NCI-H510A (cell line): Measurements from ENCODE around the gene ANKRD13D.
"Not testable (repeated sequence)": the region's sequence is repeated elsewhere in the genome, so short reads cannot be mapped to it uniquely, and the experiment has no call there.

ENCODE experiments used
- DNase-seq: peaks from one replicate; lab custom pipeline; 2025; lab: John Stamatoyannopoulos, UW

ANKRD13D gene

GRCh38 chr11:67317888-67318555 lies 28.9 kb downstream of the ANKRD13D start:
- DNase-seq, result no peak

GRCh38 chr11:67318876-67319275 lies 29.8 kb downstream of the ANKRD13D start:
- DNase-seq, result not testable (repeated sequence)

DNA sequence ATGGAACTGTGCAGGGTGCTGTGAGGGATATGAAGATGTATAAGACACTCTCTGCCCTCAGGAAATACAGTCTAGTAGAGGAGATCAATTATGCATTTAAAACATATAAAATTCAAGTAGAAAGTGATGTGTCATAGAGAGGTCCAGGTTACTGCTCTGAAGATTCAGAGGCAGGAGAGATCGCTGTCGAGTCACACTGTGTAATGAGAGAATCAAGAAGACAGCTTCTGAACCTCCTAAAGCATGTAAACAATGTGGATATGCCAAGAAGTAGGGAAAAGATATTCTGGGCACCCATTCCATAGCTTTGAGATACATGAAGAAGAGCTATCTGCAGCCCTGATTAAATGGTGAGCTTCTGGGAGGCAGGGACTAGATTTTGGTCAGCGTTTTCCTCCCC lies 30.9 kb downstream of the ANKRD13D start:
- no peak for DNase-seq

DNA sequence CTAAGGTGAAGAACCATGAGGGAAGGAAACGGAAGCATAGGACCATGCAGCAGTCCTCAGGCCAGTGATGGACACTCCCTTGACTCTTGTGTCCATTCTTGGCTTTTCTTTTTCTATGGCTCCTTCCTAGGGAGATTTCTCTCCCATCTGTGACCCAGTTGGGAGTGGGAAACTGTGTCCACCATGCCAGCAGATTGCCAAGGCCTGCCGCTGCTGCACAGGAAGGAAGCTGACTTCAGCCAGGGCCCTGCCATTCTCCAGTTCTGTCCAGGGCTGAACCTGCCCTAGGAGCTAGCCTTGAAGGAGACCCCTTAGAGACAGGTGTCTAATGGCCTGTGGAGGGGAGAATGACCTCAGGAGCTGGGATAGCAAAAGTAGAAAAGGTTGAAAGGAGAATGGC lies 31.6 kb downstream of the ANKRD13D start:
- DNase-seq, result no peak

- DNase-seq, result no peak
Observed at GRCh38 chr11:67321313-67321871, 32.3 kb downstream of the ANKRD13D start.

DNA sequence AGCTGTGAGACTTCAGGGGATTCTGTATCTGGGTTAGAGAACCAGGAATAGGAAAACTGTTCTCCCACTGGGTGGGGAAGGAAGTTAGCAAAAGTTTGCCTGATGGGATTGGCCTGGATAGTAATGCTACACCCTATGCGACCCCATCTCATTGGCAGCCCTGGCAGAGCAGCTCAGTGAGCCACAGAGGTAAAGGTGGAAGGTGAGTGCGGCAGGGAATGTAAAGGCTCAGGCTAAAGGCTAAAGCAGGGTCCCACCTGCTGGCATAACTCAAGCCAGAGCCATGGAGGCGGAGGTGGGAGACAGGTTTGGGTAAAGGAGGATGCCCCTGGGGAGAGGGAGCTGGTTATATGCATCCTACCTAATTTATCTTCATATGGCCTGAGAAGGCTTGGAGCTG lies 32.9 kb downstream of the ANKRD13D start:
- no peak for DNase-seq

- no peak for DNase-seq
Observed at GRCh38 chr11:67323526-67323925, 34.4 kb downstream of the ANKRD13D start.

- no peak for DNase-seq
Observed at GRCh38 chr11:67332081-67332691, 43.1 kb downstream of the ANKRD13D start.

GRCh38 chr11:67337257-67337656 lies 48.2 kb downstream of the ANKRD13D start:
- no peak for DNase-seq

DNA sequence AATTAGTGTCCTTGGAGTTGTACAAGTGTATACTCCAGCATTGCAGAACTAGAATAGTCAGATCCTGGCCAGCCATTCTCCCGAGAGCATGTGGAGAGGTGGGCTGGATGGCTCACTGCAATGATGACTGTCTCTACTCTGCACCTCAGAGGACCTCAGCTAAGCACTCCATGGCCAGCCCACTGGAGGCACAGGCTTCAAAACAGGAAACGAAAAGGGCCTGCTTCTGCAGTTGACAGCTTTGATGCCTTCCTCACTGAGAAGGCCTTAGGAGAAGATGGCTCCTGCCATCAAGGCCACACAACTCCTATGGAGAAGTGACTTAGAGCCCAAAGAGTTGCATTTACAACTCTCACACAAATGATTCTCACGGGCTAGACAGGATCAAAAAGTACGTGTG lies 55.2 kb downstream of the ANKRD13D start:
- DNase-seq, result no peak

DNA sequence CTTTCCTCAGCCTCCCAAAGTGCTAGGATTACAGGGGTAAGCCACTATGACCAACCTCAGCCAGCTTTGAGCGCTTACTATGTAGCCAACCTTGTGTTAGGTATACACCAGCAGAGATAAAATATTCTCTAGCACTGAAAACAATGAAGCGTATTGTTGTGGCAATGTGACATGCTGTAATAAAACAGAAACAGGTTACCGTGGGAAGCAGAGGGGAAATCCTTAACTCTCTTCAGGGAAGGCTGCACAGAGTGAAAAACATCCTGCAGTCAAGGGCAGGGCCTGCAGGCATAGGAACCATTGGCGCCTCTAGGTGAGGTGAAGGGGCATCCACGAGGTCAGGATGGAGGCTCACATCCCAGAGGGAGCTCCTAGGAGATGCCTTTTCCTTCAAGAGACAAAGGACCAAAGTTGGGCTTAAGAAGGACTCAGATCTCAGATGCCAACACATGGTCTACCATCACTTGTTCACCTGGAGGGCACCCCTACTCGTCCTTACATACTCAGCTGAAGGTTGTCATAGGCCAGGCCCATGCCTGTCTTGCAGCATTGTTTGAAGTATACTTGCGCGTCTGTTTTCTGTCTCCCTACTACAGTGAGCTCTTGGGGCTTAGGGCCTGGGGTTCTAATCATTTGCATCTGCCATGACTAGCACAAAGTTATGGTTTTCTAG lies 56.3 kb downstream of the ANKRD13D start:
- DNase-seq, result no peak

- DNase-seq, result no peak
Observed at GRCh38 chr11:67345920-67346819, 57.1 kb downstream of the ANKRD13D start.

GRCh38 chr11:67347964-67348749 lies 59.1 kb downstream of the ANKRD13D start:
- no peak for DNase-seq

- DNase-seq, result no peak
Observed at GRCh38 chr11:67349036-67349435, 59.9 kb downstream of the ANKRD13D start.

- DNase-seq, result no peak
Observed at GRCh38 chr11:67349457-67349856, 60.4 kb downstream of the ANKRD13D start.

GRCh38 chr11:67349928-67350465 lies 60.9 kb downstream of the ANKRD13D start:
- DNase-seq, result no peak

DNA sequence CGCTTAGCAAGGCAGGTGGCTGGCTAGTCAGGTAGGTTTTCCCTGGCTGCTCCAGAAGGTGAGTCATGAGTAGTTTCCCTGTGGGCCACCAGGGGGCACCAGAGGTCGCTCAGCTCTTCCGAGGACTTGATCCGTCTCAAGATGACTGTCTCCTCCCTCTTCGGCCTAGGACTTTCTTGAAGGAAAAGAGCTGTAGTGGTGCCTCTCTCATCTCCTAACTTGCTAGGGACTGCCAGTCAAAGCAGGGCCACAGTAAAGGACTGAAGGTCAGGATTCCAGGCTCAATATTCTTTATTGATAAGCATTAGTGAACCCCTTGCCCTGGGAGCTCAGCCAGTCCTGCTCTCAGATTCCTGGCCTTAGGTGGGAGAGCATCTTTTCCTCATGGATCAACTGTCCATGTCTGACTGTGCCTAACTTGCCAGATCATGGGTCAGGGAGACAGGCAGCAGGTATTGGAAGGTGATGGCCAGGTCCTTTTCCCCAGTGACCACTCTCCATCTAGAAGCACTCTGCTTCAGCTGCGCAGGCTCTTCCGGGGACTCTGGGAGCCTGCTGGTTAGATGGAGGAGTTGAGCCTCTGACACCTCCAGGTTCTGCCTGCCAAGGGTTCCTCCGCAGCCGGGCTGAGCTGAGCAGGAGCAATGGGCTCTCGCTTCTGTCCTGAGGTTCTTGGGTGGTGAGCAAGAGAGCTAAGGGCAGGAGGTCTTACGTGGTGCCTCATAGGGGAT lies 62.3 kb downstream of the ANKRD13D start:
- no peak for DNase-seq
